Stimulated activated CD4-positive, alpha-beta T cell treated with anti-CD3 and anti-CD28 coated beads, TNF-alpha, amount 100 ng/mL, for 48 hours (primary cell): ENCODE data around the gene PCDH1.
"Not testable (repeated sequence)": the region's sequence is repeated elsewhere in the genome, so short reads cannot be mapped to it uniquely, and the experiment has no call there.

ENCODE experiments used
- DNase-seq, 3 donors: peaks; one replicate each; pipeline ENCODE4 v3.0.0-alpha.2; 2020; ENCODE audit warnings: low read depth in 3 of 3

Gene PCDH1

DNA sequence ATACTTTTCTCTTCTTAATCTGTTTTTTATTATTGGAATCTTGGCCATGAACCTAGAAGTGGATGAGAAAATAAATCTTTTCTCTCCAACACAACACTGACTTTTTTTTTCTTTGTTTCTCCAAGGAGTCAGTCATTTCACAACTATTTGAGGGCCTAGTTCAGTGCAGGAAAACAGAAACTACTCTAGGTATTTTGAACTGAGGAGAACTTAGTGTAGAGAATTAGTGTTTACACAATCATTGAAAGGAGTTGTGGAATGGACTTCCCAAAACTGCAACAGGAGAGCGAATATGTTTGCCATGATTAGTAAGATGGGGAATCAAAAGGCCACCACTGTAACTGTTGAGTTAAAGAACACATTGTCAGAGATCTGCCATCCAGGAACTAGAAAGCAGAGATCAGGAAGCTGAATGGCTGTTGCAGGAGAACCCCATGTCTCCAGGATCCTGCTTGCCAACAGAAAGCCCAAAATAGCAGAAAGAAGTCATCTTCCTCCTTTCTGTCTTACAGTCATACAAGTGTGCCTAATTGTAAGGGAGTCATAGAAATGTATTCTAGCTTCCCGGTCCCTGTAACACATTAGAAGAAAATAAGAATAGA, 20.3 kb upstream of the PCDH1 start:
- no peak for DNase-seq

DNA sequence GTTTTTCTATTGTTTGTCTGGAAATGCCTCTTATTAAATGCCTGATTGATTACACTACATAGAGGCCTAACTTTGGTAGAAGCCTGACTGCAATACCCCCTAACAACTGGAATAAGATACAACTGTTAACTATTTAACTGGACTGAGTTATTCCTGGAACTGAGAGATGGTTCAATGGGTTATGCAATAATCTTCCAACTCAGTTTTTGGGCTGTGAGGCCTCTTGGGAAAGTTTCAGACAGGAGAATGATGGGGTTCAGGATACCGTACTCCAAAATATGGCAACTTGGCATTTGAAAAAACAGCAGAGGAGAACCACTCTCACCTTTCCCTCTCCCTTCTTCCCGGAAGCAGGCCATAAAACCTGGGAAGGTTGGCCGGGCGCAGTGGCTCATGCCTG, 19.2 kb upstream of the PCDH1 start:
- DNase-seq: no peak

DNA sequence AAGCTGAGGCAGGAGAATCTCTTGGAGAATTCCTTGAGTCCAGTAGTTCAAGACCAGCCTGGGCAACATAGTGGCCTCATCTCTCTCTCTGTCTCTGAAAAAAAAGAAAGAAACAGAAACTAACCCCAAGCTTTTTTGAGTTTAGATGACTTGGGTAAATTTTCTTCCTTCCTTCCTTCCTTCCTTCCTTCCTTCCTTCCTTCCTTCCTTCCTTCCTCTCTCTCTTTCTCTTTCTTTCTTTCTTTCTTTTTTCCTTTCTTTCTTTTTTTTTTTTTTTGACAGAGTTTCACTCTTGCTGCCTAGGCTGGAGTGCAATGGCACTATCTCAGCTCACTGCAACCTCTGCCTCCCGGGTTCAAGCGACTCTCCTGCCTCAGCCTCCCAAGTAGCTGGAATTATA, 12.2 kb upstream of the PCDH1 start:
- DNase-seq: not testable (repeated sequence)

DNA sequence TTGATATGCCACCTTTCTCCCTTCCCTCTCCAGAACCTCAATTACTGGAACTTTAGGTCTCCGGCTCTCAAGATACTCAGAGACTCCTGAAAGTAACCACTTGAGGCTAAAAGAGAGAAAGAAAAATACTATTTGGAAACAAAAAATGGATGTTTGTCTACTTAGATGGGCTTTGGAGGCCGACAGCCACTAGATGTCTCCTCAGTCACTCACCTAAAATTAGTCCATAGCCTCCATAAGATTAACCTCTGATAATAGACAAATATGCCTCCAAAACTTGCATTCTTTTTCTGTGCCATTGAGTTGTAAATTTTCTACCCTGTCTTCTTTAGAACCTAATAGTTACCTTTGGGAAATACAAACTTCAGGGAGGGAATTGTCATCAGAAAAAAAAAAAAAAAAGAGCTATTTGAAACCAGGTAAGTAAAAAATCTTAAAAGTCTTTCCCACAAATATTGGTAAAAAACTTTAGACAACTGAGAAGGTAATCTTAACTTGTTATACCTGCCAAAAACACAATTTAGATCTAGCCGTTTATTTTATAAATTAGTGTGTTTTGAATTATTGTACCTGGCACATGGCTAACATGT, 11.2 kb upstream of the PCDH1 start:
- no peak for DNase-seq

DNA sequence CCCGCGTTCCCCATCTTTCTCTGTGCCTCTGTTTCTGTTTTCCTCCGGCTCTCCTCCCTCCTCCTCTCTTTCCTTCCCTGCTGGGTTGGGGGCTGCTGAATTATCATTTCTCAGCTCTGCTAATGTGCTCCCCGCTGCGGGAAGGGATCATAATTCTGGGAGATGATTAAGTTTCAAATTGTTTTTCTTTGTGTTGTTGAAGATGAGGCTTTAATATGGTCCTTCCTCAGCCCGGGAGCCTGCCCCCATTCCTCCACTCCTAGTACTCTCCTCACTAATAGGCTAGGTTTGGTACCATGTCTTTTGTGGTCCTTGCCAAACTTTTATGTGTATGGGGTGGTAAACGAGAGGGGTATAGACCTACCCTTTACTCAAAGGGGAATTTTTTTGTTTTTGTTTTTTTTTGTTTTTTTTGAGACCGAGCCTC, 5.7 kb upstream of the PCDH1 start:
- DNase-seq: no peak

DNA sequence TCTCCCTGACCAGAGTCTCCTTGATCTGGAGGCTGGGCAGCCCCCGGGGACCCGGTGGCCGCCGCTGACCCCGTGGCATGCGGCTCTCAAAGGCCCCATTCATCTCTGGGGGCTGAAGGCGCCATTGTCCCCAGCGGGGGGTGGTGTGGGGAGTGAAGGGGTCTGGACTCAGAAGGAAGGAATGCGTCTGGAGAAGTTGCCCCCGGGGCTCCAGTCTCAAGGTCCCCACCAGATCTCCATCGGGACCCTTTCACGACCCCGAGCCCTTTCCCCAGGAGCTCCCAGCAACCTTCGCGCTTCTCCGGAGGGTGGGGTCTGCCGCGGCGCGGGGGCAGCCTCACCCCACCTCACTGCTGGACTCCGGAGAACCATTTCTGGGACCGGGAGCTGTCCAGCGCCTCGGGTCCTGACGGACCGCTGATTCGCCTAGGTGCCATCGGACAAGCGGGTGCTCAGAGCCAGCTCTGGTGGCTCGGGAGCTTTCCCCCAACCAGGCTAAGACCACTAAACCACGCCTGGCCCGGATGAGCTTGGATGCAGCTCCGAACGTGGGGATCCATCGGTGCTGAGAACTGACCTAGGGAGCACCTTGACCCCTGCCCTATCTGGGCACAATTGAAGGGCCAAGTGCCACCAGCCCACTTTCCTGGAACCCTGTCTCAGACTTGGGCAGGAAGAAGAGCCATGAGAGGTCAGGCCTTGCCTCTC, 5.1 kb upstream of the PCDH1 start:
- no peak for DNase-seq

DNA sequence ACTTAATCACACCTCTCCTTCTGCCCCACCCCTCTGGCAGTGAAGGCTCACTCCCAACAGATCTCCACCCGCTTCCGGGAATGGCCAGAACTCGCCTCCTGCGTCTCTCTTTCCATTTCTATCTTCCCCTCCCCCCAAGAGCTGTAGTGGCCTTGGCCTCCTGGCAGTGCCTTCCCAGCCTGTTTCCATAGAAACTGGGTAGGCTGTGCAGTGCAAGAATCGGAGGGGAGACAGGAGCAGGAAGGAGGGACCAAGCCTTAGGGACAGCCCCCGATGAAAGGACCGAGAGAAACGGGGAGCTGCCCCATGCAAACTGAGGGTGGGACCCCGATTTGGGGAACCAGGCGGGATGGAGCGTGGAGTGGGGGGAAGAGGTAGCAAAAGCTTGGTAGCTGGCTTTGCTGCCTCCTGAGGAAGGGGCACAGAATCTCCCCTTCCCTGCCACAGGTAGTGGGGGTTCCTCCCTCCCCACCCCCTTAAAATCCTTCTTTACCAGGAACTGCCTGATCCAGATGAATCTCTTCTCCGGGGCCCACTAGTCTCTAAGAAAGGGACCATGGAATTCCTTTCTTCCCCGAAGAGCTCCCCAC, 4.5 kb upstream of the PCDH1 start:
- no peak for DNase-seq

DNA sequence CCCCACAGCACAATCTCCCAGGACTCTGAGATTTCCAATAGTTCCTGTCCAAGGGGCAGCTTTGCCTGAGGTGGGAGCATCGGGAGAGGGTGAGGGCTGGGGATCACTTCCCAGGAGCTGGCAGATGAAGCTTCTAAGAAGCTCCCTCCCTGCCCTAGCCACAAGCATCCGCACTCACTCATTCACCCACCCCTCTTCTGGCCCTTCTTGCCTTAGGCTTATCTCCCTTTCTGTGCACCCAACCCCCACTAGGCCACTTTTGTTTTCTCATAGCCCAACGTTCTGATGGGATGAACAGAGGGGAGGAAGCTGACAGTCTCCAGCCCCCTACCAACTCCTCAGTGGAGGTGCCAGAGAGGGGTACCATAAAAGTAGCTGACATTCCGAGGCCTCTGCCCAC, 3.7 kb upstream of the PCDH1 start:
- DNase-seq: no peak

DNA sequence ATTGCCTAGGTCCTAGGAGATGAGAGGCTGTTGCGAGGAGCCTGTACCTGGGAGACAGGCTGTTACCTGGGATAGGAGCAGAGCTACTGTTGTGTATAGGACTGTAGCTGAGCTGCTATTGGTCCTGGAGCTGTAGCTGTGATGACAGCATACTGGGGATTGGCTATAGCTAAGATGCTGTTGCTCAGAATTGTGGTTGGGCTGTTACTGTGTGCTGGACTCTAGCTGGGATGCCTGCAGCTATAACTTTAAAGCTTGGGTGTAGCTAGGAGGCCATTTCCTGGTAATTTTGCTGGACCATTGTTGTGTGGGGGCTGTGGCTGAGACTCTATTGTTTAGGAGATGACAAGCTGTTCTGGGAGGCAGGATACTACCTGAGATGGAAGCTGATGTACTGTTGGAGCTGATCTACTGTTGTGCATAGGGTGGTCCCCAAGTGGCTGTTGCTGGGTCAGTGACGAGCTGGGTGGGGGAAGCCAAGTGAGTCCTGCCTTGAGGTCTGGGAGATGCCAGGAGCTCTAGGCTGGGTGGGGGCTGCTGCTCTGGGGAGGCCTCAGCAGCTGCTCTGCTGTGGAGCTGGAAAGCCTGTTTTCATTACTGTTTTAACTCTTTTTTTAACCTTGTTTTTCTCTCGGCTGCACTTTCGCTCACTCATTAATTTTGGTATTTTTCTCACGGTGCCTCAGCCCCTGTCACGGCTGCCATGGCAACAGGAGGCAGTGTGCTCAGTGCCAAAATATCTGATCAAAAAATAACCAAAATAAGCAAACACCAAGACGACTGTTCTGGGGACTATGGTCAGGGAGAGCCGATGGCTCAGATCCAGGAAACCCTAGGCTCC, 3.0 kb upstream of the PCDH1 start:
- DNase-seq: no peak

DNA sequence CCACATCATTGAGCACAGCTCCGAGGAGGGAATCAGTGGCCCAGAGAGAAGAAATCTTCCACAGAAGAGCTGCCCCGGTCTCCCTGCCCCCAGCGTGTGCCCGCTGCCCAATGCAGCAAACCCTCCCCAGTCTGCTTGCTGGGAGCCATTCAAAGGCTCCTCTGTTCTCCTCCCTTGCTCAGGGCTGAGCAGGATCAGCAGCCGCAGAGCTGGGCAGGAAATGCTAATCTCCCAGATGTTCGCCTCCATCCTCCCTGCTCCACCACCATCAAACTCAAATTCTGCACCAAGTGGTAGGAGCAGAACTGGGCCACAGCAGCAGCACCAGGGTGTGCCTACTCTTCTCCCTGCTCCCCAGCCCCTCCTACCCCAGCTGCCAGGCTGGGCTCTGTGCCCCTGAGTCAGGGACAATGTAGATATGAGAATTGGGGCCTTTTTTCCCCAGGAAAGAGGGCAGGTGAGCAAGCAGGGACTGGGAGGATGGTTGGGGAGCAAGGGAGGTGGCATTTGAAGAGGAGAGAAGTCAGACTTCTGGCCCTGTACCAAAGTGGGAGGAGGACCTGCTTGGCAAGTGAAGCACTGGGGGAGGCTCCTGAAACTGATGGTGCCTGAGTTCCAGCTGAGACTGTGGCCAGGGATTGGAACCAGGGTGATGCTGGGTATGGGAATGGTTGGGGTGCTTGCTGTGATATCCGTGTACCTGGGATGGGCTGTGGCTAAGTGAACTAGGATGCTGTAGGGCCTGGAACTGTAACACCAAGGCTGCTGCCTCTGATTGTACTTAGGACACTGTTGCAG, 1.9 kb upstream of the PCDH1 start:
- no peak for DNase-seq

DNA sequence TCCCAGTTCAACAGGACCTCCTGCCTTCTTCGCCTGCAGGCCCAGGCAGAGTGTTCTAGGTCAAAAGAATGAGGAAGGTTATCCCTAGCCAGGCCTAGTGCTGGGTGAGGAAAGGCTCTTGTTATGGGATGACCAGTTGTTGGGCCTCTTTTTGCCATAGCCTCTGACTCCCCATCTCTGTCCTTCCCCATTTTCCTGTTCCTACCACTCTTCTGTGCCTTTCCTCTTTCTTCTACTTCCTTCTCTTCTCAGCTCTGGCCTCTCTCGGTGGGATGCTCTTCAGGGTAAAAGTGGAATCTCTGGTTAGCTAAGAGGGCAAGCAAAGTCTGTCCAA, 1.2 kb upstream of the PCDH1 start:
- DNase-seq: no peak

DNA sequence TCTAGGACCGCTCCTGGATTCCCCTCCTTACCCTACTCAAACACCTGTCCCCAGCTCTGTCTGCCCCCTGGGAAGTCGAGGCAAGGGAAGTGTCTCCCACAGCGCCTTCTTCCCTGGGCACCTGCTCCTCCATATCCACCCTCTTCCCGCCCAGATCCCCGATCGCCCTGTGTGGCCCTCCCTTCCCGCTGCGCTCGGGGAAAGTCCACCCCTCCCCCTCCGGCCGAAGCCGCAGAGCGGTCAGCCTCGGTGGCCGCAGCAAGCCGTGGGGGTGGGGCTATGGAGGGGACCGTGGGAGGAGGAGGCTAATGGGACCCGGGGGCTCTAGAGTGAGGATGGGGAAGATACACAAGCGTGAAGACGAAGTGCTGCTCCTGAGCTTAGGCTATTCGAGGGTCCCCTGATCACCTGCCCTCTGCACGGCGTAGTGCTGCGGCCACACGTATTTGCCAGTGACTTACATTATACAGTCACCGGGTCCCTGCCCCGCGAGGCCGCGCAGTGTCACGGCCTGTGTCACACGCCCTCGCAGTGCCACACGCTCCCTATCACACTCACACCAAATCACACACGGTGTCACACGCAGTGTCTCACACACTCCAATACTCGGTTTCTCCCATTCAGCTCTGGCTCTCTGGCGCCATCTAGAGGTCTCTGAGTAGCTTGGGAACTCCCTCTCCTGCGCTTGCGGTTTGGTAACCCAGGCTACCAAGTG, 658 bp upstream of the PCDH1 start:
- peak; percentile 81 to 91 (median 87) for DNase-seq

DNA sequence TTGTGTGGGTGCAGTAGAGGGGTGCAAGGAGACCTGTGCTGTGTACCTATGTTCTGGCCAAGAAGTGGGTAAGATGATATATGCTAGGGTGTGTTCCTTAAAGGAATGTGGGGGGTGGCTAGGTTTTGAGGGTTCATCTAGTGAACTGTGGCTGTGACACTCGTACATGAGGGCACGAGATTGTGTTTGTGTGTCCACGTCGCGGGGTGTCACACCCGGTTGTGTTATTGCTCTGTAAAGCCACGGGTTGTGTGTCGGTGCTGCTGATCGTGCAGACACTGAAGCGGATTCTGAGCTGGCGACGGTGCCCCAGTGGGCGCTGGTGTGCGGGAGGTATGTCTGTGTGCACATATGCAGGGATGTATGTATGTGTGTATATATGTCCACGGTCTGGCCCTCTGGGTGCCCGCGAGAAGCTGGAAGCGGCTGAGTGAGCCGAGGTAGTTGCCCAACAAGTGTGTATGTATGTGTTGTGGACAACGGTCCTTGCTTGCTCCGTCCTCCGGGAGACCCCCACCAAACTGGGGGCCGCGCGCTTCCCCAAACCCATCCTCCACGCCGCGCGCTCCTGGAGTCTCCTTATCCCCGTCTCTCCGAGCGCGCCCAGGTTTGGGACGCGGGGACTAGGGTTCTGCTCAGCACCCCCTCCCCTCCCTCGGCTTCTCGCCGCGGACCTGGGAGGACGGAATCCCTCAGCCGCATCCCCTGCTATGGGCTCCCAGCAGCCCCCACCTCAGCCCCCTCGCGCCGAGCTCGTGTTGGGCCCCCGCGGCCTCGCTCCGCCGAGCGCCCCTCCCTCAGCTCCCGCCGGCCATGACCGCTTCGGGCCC, 639 bp downstream of the PCDH1 start:
- DNase-seq: no peak

DNA sequence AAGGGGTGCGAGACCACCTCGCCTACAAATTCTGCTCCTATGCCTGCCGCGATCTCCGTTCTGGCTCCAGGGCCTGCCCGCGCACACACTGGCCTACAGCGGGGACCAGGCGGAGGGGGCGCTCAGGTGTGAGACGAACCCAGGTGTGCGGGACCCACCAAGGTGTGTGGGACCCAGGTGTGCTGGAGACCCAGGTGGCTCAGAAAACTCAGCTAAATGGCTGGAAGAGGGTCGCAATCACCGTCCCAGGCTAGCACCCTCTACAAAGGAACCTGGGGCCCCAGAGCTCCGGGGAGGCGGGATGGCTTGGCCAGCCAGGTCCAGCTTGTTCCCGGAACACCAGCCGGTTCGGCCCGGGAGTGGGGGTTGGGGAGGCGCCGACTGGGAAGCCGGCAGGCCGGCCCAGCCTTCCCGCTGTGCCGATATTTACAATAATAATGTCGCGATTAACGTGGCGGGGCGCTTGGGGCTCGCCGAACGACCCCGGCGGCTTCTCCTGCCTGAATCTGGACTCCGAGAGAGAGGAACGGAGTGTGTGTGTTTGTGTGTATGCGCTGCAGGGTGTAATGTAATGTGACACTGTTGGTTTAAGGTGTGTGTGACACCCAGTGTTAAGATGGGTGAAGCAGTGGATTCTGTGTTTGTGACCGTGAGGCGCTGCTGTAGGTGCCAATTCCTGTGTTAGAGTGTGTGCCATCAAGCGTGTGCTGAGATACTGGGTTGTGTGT, 1.4 kb downstream of the PCDH1 start:
- DNase-seq: no peak

DNA sequence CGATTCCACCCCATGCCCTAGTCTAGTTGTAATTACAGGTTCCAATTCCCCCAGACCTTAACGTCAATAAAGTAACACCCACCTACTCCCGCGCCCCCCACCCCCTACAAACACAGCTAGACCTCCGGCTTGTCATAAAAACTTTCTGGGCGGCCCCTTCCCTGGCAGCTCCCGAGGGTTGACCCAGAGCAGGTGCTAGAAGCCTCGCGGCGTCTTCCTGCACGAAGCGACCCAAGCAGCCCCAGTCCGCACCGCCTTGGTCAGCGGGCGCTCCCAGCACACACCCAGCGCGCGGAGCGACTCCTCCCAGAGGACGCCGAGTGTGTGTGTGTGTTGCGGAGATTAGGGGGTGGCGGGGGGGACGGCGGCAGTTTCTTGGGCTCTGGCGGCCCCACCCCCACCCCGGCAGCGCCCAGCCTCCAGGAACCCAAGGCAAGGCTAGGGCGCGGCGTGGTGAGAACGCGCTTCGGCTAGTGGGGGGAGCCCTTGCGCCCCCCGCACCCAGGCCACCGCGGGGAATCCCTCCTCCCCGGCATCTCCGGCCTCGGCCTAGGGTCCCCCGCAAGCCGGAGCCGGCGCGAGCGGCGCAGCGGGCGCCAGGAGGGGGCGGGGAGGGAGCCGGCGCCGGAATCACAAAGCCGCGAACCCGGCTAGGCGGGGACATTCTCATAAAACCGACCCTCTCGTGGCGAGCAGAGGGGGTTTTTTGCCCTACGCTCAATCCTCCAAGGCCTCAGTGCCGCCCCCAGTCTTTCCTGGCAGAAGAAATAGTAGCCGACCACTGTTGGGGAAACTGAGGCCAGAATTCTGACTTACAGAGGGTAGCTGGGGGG, 2.2 kb downstream of the PCDH1 start:
- DNase-seq: no peak

DNA sequence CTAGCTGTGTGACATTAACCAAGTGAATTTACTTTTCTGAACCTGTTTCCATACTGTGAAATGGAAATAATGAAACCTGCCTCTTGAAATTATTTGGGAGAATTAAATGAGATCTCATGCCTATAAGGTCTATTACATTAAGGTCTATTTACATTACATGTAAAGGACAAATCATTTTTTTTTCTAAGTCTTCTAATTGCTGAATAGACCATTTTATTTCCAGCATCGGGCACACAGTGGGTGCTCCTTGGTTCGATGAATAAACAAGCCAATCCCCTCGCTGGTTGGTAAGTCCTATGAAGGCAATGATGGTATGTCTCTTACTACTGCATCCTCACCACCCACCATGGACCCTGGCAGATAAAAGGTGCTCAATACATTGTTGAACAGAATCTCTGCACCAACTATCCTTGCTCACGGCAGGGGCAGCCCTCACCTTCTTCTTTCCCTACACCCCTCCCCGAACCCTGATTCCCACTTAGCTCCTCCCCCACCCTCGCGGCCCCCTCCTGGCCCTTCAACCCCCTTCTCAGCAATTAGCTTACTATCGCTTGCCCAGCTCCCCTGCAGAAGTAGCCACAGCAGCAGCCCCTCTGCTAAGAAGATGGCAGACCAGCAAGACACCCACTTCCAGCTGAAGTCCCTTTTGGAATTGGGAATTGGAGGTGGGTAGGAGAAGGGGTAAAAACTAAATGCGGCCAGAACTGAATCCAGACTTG, 3.0 kb downstream of the PCDH1 start:
- DNase-seq: no peak

DNA sequence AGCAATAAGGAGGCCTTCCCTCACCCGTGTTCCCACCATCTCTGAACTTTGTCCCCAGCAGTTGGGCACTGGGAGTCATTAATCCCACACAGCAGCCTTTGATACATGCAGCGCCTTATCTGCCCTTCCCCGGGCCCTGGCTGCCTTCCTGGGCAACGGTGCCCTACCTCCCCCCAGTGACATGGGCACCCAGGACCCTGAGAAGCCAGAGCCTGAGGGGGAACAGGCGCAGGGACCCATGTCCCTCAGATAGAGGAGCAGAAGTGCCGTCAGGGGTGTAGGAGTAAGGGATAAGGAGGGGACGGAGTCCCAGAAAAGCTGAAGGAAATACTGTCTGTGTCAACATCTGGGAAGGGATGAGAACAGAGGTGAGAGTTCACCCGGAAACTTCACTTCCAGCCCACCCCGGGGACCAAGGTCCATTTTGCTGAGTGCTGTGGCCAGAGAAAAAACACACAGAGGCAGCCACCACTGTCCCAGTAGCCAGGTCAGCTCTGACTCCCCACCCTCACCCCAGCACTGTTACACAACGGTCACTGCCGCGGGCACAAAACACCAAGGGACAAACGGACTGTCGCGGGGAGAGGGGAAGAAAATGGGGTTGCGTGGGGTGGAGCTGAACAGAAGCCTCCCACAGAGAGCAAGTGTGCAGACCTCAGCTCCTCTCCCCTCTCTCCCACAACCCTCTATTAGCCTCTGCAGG, 3.8 kb downstream of the PCDH1 start:
- DNase-seq: no peak
